Loucy (cell line): ENCODE results near the gene MYCBPAP.

Experiments
- H2AFZ ChIP-seq: fragments of 200-600 bp; sonication (generic); 2 replicates; pipeline ENCODE4 v1.6.0; 2016; ENCODE audit warnings: antibody characterized with exemption, mild to moderate bottlenecking, low read length, moderate library complexity
- H3F3A ChIP-seq: fragments of 200-600 bp; 2 replicates; pipeline ENCODE4 v1.6.0; 2016; ENCODE audit warnings: antibody characterized with exemption, low read depth, mild to moderate bottlenecking
- H3K27me3 ChIP-seq: fragments of 200-600 bp; sonication (generic); 2 replicates; pipeline ENCODE4 v1.6.1; 2014; ENCODE audit warnings: low read length, mild to moderate bottlenecking; ENCODE audit not compliant: insufficient read depth, poor library complexity, severe bottlenecking
- H3K36me3 ChIP-seq: fragments of 200-600 bp; sonication (generic); 2 replicates; pipeline ENCODE4 v1.6.1; 2016; ENCODE audit warnings: low read length; ENCODE audit not compliant: insufficient read depth
- H3K4me1 ChIP-seq: fragments of 200-600 bp; sonication (generic); 2 replicates; pipeline ENCODE4 v1.5.1; 2014; ENCODE audit warnings: low read length, mild to moderate bottlenecking; ENCODE audit not compliant: insufficient read depth, poor library complexity, severe bottlenecking
- H3K4me2 ChIP-seq: fragments of 200-600 bp; sonication (generic); 2 replicates; pipeline ENCODE4 v1.6.0; 2014; ENCODE audit warnings: antibody characterized with exemption, low read length, low read depth, mild to moderate bottlenecking; ENCODE audit not compliant: poor library complexity, severe bottlenecking
- H3K4me3 ChIP-seq: fragments of 200-600 bp; sonication (generic); 2 replicates; pipeline ENCODE4 v1.5.1; 2014; ENCODE audit warnings: low read length, mild to moderate bottlenecking, mixed read lengths; ENCODE audit not compliant: poor library complexity, severe bottlenecking
- H3K79me2 ChIP-seq: fragments of 200-600 bp; sonication (generic); 2 replicates; pipeline ENCODE4 v1.6.1; 2014; ENCODE audit warnings: low read length; ENCODE audit not compliant: insufficient read depth
- H3K9ac ChIP-seq: fragments of 200-600 bp; sonication (generic); 2 replicates; pipeline ENCODE4 v1.6.0; 2014; ENCODE audit warnings: mild to moderate bottlenecking, low read depth, low read length, moderate library complexity; ENCODE audit not compliant: poor library complexity, severe bottlenecking
- H3K9me2 ChIP-seq: fragments of 200-600 bp; sonication (generic); replicated peaks from 2 replicates; pipeline ENCODE4 v1.6.1; 2016; ENCODE audit warnings: low read depth, low read length, mixed read lengths
- H3K9me3 ChIP-seq: fragments of 200-600 bp; sonication (generic); 2 replicates; pipeline ENCODE4 v1.6.1; 2014; ENCODE audit warnings: mild to moderate bottlenecking, antibody characterized with exemption, low read length, low read depth; ENCODE audit not compliant: insufficient read depth
- H4K20me1 ChIP-seq: fragments of 200-600 bp; sonication (generic); 2 replicates; pipeline ENCODE4 v1.6.0; 2014; ENCODE audit warnings: antibody characterized with exemption, low read length, mild to moderate bottlenecking; ENCODE audit not compliant: insufficient read depth, poor library complexity, severe bottlenecking
- EZH2phosphoT487 ChIP-seq: fragments of 200-600 bp; IDR thresholded peaks from 2 replicates; pipeline ENCODE4 v1.6.1; 2018; ENCODE audit warnings: antibody characterized with exemption, mild to moderate bottlenecking, moderate library complexity, borderline replicate concordance
- TF ChIP-seq, protein P1 (sequence below): fragments of 200-600 bp; sonication (generic); conservative IDR thresholded peaks from 2 replicates; pipeline ENCODE4 v1.5.1; 2014; ENCODE audit warnings: mild to moderate bottlenecking, antibody characterized with exemption, low read length

Gene MYCBPAP

DNA sequence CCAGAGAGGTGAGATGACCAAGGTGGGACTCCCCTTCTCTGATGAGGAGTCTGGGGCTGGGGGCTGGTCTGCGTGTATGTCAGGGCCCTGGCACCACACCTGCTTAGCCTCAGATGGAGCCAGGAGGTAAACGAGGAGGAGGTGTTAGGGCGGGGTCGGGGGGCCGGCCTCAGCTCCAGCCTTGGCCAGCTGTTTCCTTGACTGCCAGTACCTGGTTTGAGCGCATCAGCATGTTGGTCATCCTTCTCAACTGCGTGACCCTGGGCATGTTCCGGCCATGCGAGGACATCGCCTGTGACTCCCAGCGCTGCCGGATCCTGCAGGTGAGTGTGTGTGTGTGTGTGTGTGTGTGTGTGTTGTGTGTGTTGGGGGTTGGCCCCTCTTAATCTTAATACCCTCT lies 60.4 kb downstream of the MYCBPAP start:
- no peaks in the 10 kb centered on the region for H3K27me3 ChIP-seq
- TF ChIP-seq EZH2phosphoT487, result no peak
- TF ChIP-seq, protein P1, sequence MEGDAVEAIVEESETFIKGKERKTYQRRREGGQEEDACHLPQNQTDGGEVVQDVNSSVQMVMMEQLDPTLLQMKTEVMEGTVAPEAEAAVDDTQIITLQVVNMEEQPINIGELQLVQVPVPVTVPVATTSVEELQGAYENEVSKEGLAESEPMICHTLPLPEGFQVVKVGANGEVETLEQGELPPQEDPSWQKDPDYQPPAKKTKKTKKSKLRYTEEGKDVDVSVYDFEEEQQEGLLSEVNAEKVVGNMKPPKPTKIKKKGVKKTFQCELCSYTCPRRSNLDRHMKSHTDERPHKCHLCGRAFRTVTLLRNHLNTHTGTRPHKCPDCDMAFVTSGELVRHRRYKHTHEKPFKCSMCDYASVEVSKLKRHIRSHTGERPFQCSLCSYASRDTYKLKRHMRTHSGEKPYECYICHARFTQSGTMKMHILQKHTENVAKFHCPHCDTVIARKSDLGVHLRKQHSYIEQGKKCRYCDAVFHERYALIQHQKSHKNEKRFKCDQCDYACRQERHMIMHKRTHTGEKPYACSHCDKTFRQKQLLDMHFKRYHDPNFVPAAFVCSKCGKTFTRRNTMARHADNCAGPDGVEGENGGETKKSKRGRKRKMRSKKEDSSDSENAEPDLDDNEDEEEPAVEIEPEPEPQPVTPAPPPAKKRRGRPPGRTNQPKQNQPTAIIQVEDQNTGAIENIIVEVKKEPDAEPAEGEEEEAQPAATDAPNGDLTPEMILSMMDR, result no peak

DNA sequence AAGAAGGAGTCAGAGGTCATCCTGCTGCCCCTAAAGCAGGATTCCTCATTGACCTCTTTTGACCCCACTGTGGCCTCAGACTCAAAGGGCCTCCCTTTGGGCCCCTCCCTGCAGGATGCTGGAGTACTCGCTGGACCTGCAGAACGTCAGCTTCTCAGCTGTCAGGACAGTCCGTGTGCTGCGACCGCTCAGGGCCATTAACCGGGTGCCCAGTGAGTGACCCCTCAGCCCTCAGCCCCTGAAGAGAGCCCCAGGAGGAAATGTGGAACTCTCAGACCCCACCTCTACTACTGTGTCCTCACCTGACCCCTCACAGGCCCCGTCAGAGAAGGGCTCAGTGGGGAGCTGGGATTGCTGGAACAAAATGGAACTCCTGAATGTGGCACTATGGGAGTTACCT lies 61.4 kb downstream of the MYCBPAP start:
- no peaks in the 10 kb centered on the region for H3K79me2 ChIP-seq
- no peaks in the 10 kb centered on the region for H3K9me3 ChIP-seq
- H3K4me1 ChIP-seq, result no peaks in the 10 kb centered on the region
- H3K36me3 ChIP-seq, result no peaks in the 10 kb centered on the region
- no peak overlapping the region for H3K9ac ChIP-seq
- H3K4me3 ChIP-seq, result no peak overlapping the region
- H2AFZ ChIP-seq, result no peak overlapping the region
- no peaks in the 10 kb centered on the region for H3K27me3 ChIP-seq
- H4K20me1 ChIP-seq, result no peaks in the 10 kb centered on the region
- H3K9me2 ChIP-seq, result no peaks in the 10 kb centered on the region
- H3F3A ChIP-seq, result no peaks in the 10 kb centered on the region
- no peak for TF ChIP-seq EZH2phosphoT487
- TF ChIP-seq, protein P1, result no peak
- H3K4me2 ChIP-seq, result no peak overlapping the region

More for the DNA sequence above, 60.4 kb downstream of the MYCBPAP start:
- Histone ChIP-seq H3F3A (no peaks in the 10 kb centered on the region), H4K20me1 (no peaks in the 10 kb centered on the region), H3K79me2 (no peaks in the 10 kb centered on the region), H3K36me3 (no peaks in the 10 kb centered on the region), H2AFZ (no peak overlapping the region), H3K9me2 (no peaks in the 10 kb centered on the region), H3K4me1 (no peaks in the 10 kb centered on the region), H3K4me3 (no peak overlapping the region), H3K9me3 (no peaks in the 10 kb centered on the region), H3K9ac (no peak overlapping the region), H3K4me2 (no peak overlapping the region)

DNA sequence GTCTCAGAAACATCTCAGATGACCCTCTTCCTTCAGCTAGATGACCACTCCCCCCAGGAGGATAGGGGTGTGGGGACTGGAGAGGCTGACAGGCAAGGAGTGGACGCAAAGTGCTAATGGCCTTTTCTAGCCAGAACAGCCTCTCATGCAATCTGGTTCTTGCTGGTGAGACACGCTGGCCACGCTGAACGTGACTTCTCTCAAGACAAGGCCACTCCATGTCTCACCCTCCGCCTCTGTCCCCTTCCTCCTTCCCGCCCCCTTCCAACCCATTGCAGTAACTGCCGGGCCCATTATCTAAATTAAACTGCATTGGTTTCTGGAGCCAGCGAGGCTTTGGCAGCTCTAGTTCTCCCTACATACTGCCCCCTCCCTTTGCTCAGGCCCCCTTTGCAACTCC lies 61.8 kb downstream of the MYCBPAP start:
- Histone ChIP-seq H3K9me3 (no peaks in the 10 kb centered on the region), H3K4me3 (no peak overlapping the region), H3K79me2 (no peaks in the 10 kb centered on the region), H3K9me2 (no peaks in the 10 kb centered on the region), H3K9ac (no peak overlapping the region), H3K27me3 (no peaks in the 10 kb centered on the region), H4K20me1 (no peaks in the 10 kb centered on the region), H3F3A (no peaks in the 10 kb centered on the region), H3K4me1 (no peaks in the 10 kb centered on the region), H3K4me2 (no peak overlapping the region), H3K36me3 (no peaks in the 10 kb centered on the region), H2AFZ (no peak overlapping the region)
- TF ChIP-seq, protein P1, result no peak
- no peak for TF ChIP-seq EZH2phosphoT487
